Measurements from ENCODE around the gene TSPAN9.

Gene TSPAN9

GRCh38 chr12:3328571-3328970, 251.4 kb downstream of the TSPAN9 start:
- TF ChIP-seq CTCF (IDR thresholded peaks at IDR 0.05; ENCODE audit: low read depth, low read length, missing control alignments), result no peak
- in situ Hi-C loops (cut with HindIII; ENCODE audit: low sequenced_read_pairs), result no loop called here
- no peak for DNase-seq (ENCODE audit: low read depth)
- H3K4me3 ChIP-seq (ENCODE audit: low read depth, low read length), result no peak overlapping the region

DNA sequence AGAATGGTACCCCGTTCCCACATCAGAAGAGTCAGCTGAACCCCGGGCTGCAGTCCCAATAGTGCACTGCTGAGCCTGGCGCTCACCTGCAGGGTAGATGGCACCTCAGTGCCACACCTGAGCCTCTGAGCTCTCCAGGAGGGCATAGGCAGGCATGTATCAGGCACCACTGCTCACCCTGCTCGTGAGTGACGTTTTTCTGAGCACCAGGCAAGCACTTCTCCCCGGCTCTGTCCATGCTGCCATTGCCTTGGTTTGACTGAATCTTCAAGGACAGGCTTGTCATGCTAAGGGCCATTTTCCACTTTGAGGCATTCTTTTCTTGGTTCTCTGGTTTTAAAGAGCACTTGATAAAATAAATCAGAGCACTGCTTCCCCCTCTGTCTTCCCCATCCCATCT, 252.2 kb downstream of the TSPAN9 start:
- in situ Hi-C loops (cut with HindIII; ENCODE audit: low sequenced_read_pairs), result no loop called here
- H3K4me3 ChIP-seq (ENCODE audit: low read depth, low read length), result no peak overlapping the region
- no peak for TF ChIP-seq CTCF (IDR thresholded peaks at IDR 0.05; ENCODE audit: low read depth, low read length, missing control alignments)
- no peak for DNase-seq (ENCODE audit: low read depth)

GRCh38 chr12:3330976-3331510, 253.9 kb downstream of the TSPAN9 start:
- no peak for DNase-seq (ENCODE audit: low read depth)
- H3K4me3 ChIP-seq (ENCODE audit: low read depth, low read length), result no peak overlapping the region
- TF ChIP-seq CTCF (IDR thresholded peaks at IDR 0.05; ENCODE audit: low read depth, low read length, missing control alignments), result no peak
- in situ Hi-C loops (cut with HindIII; ENCODE audit: low sequenced_read_pairs), result no loop called here

- in situ Hi-C loops (cut with HindIII; ENCODE audit: low sequenced_read_pairs), result no loop called here
- no peak for DNase-seq (ENCODE audit: low read depth)
These were observed 255.0 kb downstream of the TSPAN9 start for GRCh38 chr12:3332188-3332587.

GRCh38 chr12:3333583-3333982, 256.4 kb downstream of the TSPAN9 start:
- in situ Hi-C loops (cut with HindIII; ENCODE audit: low sequenced_read_pairs), result no loop called here
- no peak overlapping the region for H3K4me3 ChIP-seq (ENCODE audit: low read depth, low read length)
- no peak for TF ChIP-seq CTCF (IDR thresholded peaks at IDR 0.05; ENCODE audit: low read depth, low read length, missing control alignments)
- no peak for DNase-seq (ENCODE audit: low read depth)

More at GRCh38 chr12:3332188-3332587, 255.0 kb downstream of the TSPAN9 start:
- no peak for TF ChIP-seq CTCF (IDR thresholded peaks at IDR 0.05; ENCODE audit: low read depth, low read length, missing control alignments)
- no peak overlapping the region for H3K4me3 ChIP-seq (ENCODE audit: low read depth, low read length)

GRCh38 chr12:3333991-3334391, 256.8 kb downstream of the TSPAN9 start:
- DNase-seq (ENCODE audit: low read depth), result no peak
- no peak for TF ChIP-seq CTCF (IDR thresholded peaks at IDR 0.05; ENCODE audit: low read depth, low read length, missing control alignments)
- no peak overlapping the region for H3K4me3 ChIP-seq (ENCODE audit: low read depth, low read length)
- in situ Hi-C loops (cut with HindIII; ENCODE audit: low sequenced_read_pairs), result no loop called here

DNA sequence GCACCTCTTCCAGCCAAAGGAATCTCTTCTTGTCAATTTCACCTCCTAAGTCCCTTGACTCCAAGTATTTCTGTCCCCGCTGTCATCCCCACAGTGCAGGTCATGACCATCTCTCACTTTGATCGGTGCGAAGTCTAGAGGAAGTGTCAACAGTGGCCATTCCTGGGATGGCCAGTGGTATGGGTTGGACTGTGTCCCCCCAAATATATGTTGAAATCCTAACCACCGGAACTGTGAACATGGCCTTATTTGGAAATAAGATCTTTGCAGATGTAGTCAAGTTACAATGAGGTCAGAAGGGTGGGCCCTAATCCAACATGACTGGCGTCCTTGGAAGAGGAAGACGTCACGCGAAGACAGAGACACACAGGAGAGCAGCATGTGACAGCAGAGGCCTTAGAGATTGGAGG, 257.9 kb downstream of the TSPAN9 start:
- TF ChIP-seq CTCF (IDR thresholded peaks at IDR 0.05; ENCODE audit: low read depth, low read length, missing control alignments), result no peak
- DNase-seq (ENCODE audit: low read depth), result no peak
- in situ Hi-C loops (cut with HindIII; ENCODE audit: low sequenced_read_pairs), result no loop called here
- no peak overlapping the region for H3K4me3 ChIP-seq (ENCODE audit: low read depth, low read length)
